Epithelial cell of proximal tubule (primary cell): ENCODE measurements around the gene SMIM12. TPM values are rescaled to one million over a fixed set of nuclear protein-coding genes. Genes with fewer than 3 reads are reported as not detected.

Source experiments
- DNase-seq: peaks from one replicate; pipeline ENCODE4 v3.0.0-alpha.2; 2011; ENCODE audit warnings: low read depth
- H3K4me3 ChIP-seq: 2 replicates; pipeline ENCODE4 v1.5.1; 2011; ENCODE audit warnings: low read depth, mild to moderate bottlenecking, low read length
- CTCF ChIP-seq: conservative IDR thresholded peaks from 2 replicates; pipeline ENCODE4 v1.5.1; 2012; ENCODE audit warnings: low read depth, mild to moderate bottlenecking, low read length
- total RNA-seq: library from RNA; depleted of rRNA; stranded (reverse); fragments of >200 nt; gene quantifications from 2 replicates; pipeline ENCODE4 v1.2.3, GENCODE V29; 2015

The SMIM12 gene
- total RNA-seq, 1 donor from 2014 or later = 30.8 TPM

DNA sequence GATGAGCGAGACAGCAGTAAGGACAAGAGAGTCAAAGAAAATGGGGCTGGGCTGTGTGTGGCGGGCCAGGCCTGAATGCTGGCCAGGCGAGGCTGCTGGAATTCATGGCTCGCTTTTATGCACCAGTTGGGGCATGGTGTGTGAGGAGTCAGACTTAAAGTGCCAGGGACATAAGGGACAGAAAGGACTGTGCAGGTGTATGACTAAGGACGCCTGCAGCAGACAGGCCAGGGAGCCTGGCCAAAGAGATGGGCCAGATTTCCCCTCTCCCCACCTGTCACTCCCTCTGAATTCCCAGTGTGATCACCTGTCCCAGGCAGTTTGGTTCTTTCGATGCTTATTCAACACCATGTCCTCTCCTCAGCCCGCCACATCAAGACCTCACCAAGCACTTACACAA lies 16.9 kb upstream of the SMIM12 start:
- H3K4me3 ChIP-seq = no peak overlapping the region
- no peak for DNase-seq
- TF ChIP-seq CTCF = no peak

DNA sequence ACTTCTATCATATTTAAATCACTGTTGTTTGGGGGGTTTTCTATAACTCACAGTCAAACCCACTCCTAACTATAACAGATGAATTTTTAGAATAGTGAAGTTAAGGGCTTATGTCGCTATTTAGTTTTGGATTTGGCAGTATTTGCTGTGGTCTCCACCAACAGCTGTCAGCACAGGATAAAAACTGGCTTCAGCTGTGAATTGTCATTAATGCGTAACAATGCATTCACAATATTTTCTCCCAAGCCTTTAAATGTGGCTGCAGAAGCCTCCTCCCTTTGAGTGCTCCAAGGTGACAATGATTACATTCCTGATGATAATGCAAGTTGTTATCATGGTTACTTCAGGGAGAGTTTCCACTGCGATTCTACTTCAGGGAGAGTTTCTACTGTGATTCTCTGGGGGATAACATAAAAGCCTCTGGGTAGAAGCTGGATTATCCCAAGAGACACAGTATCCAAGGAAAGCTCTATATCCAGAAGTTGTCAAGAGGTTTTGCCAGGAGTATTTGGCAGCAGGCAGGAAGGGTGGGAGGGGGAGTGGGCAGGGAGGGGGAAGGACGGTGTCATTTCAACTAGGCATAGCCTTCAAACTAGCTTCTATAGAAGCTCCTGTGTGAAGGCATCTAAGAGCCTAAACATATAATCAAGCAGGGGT lies 14.9 kb upstream of the SMIM12 start:
- no peak for TF ChIP-seq CTCF
- H3K4me3 ChIP-seq = no peak overlapping the region
- DNase-seq = no peak

DNA sequence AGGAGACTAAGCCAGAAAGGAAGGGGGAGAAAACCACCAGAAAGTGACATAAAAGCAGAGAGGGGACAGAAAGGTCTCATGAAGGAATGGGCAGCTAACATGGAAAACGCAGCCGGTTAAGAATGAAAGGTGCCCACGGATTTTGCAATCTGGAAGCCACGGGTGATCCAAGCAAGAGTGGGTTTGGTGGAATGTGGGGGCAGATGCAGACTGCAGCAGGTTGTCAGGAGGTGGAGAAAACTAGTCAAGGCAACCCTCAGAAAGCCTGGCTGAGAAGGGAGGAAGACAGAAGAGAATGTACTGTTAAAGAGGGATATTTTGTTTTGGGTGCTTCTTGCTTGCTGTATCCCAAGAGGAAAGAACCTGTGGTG lies 12.6 kb upstream of the SMIM12 start:
- no peak for DNase-seq
- H3K4me3 ChIP-seq = no peak overlapping the region
- TF ChIP-seq CTCF = no peak

GRCh38 chr1:34871443-34872132 lies 12.0 kb upstream of the SMIM12 start:
- TF ChIP-seq CTCF = no peak
- no peak for DNase-seq

DNA sequence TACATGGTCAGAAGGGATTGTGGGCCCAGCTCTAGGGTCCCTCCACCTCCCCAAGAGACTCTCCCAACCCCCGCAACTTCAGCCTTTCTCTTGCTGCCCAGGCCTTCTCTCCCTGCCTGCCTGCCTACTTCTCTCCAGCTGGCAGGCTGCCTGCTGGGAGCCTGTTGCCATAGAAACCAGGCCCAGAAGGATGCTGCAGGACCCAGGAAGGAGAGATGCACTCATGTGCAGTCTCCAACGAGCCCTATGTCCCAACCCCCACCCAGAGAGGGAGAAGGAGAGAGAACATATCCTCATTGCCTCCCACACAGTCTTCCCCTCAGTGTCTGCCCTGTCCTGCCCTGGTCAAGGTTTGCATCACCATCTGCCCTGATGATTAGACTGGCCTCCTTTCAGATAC lies 10.8 kb upstream of the SMIM12 start:
- TF ChIP-seq CTCF = no peak
- H3K4me3 ChIP-seq = no peak overlapping the region
- DNase-seq = no peak

More at GRCh38 chr1:34871443-34872132, 12.0 kb upstream of the SMIM12 start:
- H3K4me3 ChIP-seq = no peak overlapping the region

GRCh38 chr1:34869760-34870159 lies 10.2 kb upstream of the SMIM12 start:
- no peak for TF ChIP-seq CTCF
- DNase-seq = no peak
- no peak overlapping the region for H3K4me3 ChIP-seq
